ENCODE results near the gene TBC1D3B.
"Not testable (repeated sequence)": the region's sequence is repeated elsewhere in the genome, so short reads cannot be mapped to it uniquely, and the experiment has no call there.

TBC1D3B gene

DNA sequence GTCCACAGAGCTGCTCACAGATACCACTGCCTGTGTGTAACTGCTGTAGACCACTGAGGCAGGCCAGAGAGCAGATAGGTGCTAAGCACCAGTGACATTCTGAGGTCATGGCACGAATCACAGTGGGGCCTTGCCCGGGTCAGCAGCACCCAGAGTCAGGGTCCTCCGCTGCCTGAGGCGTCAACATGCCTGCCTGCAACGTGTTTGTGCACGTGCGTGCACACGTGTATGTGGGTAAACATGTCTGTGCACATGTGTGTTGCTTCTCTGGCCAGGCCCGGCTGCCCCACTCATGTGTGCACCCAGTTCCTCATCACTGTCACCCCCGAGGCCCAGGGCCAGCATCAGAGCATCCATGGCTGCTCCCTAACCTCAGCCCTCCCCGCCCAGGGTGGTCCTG is at the start of gene TBC1D3B:
Gene TBC1D3B (minus strand): TSS at position 101 of the 400 bp plus-strand sequence. CDS start 1,586 bp downstream, outside the sequence.
- not testable (repeated sequence) for FAIRE-seq

DNA sequence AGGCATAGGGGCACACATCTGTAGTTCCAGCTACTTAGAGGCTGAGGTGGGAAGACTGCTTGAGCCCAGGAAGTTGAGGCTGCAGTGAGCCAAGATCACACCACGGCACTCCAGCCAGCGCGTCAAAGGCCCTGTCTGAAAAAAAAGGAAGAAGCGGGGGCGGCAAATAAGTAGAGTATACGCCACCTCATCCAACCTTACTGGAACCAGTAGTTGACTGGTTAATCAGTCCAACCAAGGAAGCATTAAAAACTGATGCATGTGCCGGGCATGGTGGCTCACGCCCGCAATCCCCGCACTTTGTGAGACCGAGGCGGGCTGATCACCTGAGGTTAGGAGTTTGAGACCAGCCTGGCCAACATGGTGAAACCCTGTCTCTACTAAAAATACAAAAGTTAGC is 46.5 kb upstream of the TBC1D3B start:
- FAIRE-seq = not testable (repeated sequence)

DNA sequence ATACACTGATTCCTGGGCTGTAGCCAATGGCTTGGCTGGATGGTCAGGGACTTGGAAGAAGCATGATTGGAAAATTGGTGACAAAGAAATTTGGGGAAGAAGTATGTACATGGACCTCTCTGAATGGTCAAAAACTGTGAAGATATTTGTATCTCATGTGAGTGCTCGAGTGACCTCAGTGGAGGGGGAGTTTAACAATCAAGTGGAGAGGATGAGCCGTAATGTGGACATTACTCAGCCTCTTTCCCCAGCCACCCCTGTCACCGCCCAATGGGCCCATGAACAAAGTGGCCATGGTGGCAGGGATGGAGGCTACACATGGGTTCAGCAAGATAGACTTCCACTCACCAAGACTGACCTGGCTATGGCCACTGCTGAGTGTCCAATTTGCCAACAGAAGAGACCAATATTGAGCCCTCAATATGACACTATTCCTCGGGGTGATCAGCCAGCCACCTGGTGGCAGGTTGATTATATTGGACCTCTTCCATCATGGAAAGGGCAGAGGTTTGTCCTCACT is 45.2 kb upstream of the TBC1D3B start:
- FAIRE-seq = not testable (repeated sequence)

DNA sequence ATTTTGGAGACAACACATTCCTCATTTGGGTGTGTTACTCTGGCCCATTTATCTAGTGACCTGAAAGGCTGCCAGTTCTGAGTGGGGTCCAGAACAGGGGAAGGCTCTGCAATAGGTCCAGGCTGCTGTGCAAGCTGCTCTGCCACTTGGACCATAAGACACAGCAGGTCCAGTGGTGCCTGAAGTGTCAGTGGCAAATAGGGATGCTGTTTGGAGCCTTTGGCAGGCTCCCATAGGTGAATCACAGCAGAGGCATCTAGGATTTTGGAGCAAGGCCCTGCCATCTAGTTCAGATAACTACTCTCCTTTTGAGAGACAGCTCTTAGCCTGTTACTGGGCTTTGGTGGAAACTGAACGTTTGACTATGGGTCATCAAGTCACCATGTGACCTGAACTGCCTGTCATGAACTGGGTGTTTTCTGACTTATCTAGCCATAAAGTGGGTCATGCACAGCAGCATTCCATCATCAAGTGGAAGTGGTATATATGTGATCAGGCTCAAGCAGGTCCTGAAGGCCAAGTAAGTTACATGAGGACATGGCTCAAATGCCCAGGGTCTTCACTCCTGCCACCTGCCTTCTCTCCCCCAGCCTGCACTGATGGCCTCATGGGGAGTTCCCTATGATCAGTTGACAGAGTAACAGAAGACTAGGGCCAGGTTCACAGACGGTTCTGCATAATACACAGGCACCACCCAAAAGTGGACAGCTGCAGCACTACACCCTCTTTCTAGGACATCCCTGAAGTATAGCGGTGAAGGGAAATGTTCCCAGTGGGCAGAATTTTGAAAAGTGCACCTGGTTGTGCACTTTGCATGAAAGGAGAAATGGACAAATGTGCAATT is 44.5 kb upstream of the TBC1D3B start:
- not testable (repeated sequence) for FAIRE-seq

DNA sequence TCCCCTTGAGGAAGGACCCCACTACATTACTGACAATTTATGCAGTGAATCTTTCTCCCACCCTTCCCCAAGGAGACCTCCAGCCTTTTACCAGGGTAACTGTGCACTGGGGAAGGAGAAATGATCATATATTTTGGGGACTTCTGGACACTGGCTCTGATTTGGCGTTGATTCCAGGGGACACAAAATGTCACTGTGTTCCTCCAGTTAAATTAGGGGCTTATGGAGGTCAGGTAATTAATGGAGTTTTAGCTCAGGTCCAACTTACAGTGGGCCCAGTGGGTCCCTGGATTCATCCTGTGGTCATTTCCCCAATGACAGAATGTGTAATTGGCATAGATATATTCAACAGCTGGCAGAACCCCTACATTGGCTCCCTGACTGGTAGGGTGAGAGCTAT is 43.1 kb upstream of the TBC1D3B start:
- FAIRE-seq = not testable (repeated sequence)

DNA sequence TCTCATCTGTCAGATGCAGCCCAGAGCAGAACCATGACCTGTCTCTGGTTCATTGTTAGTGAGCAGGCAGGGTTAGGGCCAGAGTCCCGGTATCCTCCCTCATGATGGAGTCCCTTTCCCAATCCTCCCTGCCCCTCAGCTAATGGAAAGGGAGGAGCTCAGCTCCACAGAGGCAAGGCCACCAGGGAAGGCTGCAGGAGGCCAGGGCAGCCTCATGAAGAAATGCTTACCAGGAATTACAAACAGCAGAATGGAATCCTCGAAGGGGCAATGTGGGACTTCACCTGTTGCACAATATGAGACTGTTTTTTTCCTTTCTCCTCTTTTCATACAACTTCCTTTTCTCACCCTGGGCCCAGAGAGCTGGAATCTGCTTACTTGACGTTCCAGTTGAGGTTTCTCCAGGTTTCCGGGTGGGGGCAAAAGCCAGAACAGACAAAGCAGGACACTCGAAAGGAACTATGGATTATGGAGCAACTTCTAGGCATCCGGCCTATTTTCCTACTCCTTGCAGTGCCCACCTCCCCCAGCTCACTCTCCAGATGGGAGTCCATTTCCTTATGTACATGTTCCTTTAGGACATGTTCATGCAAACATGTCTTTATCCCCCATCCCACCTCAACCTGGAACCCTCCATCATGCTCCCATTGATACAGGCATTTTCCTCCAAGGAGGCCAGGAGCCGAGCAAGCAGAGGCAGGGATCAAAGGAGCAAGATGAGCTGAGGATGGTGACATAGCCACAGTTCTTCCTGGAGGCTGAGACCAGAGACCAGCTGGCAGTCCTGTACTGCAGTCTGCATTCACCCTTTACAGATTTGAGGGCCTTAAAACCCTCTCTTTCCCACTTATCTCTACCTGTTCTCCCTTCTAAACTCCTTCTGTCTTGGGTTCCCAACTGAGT is 39.2 kb upstream of the TBC1D3B start:
- not testable (repeated sequence) for FAIRE-seq

DNA sequence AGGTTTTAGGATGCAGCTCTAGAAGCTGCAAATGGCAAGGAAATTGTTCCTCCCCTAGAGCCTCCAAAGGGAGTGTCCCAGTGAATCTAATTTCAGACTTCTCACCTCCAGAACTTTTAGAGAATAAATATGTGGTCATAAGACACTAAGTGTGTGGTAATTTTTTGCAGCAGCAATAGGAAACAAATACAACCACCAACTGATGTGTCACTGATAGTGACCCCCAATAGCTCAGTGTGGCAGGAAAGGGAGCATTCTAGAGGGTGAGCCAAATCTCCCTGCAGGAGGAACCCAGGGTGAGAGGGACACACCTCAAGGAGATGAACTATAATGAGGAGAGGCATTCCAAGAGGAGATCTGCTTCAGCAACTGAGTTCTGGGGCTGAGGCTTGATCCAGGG is 38.5 kb upstream of the TBC1D3B start:
- no peak for FAIRE-seq

DNA sequence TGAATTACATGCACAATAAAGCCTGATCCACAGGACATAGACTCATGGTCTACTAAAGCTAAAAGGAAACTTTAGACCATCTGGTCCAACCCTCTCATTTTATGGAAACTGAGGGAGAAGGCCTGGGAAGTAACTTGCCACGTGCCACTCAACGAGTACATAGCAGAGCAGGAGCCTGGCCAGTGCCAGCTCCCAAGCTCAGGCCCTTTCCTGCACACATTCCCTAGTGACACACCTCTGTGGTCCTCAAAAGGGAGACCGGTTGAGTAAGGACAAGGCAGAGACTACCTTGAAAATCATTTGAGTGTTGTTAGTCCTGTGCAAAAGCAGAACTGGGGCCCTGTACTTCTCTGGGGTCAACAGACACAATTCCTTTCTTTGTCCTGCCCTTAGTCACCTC is 37.3 kb upstream of the TBC1D3B start:
- no peak for FAIRE-seq

DNA sequence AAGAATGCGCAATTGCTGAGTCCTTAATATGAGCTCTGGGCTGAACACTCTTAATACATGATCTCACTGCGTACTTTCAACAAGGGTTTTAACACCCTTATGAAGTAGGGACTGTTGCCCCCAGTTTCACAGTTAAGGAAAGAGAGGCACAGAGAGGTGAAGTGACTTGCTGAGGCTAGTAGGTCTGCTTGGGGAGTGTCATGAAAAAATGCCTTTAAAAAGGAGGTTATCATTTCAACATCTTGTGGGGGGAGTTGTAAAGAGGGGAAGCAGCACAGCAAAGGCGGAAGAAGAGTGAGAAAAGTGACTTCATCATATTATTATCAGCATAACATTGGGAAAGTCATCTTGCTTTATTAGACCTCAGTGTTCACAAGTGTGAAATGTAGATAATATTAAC is 36.5 kb upstream of the TBC1D3B start:
- no peak for FAIRE-seq

DNA sequence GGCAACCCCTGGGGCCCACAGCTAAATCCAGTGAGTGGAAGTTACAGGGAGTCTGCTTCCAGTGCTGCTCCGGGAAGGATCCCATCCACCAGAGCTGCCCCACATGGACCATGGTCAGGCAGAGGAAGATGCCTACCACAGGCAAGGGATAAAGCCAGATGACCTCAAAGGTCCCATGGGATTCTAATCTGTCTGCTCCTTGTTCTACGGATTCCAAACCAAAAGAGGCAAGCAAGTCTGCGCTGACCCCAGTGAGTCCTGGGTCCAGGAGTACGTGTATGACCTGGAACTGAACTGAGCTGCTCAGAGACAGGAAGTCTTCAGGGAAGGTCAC is 35.8 kb upstream of the TBC1D3B start:
- FAIRE-seq = no peak

DNA sequence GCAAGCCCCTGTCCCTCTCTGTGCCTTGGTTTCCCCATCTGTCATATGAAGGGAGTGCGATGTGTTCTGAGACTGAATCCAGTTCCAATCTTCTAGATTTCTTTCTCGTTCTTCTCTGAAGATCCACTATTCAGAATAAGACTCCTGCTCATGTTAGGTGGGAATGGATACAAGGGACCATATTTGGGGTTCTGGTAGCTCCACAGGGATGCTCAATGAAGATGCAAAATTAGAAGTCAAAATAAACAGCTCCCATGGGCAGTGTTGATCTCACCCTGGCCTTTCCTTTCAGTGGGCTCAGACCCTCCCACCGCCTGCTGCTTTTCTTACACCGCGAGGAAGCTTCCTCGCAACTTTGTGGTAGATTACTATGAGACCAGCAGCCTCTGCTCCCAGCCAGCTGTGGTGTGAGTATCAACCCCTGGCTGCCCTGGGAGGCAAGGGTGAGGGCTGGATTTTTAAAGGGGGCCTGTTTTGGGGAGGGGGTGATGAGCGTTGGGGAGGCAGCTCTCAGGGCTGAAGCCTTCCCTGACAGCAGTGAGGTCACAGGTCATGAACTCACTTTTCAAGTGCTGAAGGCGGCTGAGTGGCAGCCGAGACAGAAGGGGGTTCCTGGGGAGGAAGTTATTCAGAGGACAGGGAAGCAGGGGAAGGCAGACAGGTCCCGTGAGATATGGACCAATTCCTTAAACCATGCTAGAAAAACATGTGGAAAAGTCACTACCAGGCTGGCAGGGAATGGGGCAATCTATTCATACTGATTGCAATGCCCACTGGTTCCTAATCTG is 35.2 kb upstream of the TBC1D3B start:
- FAIRE-seq = not testable (repeated sequence)

DNA sequence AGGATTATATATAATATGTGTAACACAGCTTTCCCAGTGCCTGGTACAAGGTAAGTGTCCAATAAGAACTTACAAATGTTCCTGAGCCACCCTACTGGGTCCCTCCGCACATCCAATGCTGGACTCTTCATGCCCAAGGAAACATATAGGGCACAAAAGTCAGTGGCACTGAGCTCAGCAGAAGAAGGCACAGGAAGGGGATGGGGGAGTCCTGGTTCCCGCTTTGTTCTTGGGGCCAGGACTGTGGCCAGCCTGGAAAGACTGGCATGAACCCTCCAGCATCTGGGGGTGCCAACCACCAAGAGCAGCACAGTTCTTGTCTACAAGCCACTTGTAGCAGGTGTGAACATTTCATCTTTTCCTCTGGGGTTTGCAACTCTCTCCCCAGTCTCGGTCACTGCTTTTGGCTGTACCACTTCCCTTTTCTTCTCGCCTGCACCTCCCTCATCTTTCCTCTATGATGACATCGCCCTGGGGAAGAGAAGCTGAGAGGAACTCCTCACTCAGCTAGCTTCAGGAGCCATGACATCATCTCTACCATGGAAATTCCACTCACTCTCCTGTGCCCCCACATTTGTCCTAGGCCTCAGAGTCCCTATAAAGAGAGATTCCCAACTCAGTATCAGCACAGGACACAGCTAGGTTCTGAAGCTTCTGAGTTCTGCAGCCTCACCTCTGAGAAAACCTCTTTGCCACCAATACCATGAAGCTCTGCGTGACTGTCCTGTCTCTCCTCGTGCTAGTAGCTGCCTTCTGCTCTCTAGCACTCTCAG is 34.2 kb upstream of the TBC1D3B start, which contains the start of gene CCL4L2:
Gene CCL4L2 (plus strand): TSS at position 625 of the 773 bp plus-strand sequence.
- not testable (repeated sequence) for FAIRE-seq

DNA sequence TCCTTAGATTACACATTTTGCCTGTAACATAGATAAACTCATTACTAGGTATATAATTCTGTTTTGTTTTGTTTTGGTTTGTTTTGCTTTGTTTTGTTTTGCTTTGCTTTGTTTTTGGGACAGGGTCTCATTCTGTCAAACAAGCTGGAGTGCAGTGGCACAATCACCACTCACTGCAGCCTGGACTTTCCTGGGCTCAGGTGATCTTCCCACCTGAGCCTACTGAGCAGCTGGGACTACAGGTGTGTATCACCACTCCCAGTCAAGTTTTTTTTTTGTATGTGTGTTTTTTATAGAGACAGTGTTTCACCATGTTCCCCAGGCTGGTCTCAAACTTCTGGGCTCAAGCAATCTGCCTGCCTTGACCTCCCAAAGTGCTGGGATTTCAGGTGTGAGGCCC is 33.1 kb upstream of the TBC1D3B start:
- no peak for FAIRE-seq

DNA sequence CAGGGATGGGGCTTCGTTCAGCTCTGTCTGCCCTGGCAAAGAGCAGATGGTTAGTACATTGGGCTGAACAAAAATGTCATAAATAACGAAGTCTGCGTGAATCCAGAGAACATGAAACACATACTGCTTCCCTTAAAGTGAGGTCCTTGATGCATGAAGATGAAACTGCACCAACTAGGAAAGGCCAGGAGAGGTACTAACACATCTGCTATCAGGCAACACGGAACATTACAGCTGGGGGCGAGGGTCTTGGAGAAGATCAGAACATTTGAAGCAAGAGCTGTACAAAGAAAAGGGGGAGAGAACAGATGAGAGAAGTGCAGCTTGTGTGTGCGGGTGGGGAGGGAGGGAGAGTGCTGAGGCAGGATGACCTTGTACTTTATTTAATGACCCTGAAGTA is 30.9 kb upstream of the TBC1D3B start:
- FAIRE-seq = not testable (repeated sequence)

DNA sequence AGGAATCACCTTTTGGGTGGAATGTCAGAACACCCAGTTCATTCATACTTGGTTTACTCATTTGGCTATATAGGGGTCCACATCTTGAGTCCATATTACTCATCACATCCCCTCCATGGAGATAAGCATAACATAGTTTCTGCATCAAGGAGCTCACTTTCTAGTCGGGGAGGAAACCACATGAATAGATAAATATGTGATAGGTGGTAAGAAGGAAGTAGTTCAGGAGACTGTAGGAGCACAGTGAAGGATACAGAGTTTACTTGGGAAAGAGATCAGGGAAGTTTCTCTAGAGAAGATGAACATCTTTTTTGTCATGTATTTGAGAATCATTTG is 30.0 kb upstream of the TBC1D3B start:
- not testable (repeated sequence) for FAIRE-seq

DNA sequence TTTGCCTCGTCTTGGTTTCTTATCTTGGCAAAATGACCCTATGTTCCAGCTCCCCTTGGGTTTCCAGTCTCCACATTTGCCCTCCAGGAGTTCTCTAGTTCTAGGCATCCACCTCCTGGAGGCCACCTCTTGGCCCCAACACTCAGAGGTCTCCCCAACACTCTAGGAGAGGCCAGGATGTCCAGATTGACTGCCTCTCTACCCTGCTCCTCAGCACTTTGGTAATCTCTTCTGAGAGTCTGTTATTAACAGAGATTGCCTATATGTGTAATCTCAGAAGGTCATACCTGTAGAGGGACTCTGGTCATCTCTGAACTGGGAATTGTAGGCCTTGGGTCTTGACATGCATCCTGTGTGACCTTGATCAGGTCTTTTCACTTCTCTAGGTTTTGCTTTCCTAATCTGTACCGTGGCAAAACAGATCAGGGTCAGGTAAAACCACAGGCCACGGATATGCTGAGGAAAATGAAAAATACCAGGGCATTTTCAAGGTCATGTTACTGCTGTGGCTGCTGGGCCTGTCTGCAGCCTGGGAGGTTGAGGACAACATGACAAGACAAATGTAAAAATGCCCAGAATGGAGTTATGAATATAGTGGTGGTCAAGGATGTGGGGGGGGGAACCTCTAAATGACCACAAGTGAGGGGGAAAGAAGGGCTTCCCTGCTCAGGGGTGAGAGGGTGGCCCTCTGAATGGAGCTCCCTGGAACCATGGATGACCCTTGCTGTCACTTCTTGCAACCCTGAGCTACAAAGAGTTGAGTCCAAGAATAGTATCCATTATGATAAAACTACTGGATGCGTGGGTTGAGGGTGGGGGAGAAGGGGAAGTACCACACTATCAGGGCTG is 29.4 kb upstream of the TBC1D3B start:
- FAIRE-seq = no peak

DNA sequence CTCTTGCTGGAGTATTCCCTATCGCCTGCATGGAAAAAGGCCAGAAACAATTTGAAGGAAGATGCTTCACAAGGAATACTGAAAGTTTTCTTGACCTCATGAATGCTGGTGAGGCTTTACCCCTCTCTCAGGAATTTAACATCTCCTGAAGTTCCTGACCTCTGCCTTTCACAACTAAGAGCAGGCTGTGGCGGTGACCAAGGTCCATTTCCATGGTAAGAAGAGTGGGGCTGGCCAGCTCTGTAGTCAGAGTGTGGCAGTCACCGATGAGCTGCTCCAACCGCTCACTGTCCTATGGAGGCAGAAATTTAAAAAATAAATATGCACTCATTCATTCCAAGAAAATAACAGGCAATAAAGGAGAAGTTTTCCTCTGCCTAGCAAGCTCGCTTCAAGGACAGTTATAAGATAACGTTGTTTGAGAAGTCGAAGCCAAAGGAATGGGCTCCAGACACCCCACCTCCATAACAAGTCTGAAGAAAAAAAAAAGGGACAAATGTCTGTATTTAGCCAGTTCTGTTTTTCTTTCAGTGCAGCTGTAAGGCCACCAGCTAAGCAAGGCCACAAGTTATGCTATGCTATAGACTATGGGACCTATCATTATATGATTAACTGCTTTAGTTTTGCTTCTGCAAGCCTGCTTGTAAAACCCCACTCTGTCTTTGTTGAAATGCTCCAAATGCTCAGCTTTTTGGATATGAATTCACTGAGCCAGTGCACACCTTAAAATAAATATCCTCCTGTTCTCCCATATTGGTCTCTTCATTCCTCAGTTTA is 28.5 kb upstream of the TBC1D3B start:
- no peak for FAIRE-seq

DNA sequence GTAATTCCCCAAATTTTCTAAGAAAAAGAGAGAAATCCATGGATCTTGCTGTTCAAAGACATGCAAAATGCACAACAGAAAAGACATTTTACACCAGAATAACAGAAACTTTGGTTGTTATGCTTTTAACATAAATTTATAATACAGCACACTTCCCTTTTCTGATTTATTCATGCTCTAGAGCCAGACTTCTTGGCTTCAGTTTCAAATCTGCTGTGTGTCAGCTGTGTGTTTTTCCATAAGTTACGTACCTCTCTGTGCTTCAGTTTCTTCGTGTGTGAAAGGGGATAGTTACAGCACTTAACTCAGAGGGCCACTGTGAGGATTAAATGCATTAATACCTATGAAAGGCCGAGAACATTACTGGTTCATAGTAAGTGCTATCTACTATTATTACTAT is 26.9 kb upstream of the TBC1D3B start:
- FAIRE-seq = no peak

DNA sequence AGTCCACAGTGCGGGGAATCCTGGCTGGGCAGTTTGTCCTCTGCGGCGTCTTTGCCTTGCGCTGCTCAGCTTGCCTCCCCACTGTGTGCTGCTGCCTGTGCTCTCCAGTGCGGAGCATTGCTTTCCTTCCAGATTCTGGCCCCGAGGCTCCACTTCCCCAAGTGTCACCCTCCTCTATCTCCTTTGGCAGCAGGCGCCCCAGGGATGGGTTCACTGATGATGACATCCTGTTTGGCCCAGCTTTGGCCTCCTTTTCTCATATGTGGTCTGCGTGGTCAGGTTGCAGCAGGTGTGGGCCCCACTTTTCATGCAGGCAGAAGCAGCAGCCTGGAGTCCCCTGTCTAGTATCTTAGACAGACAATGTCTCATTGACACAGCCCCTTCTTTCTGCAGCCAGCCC is 25.1 kb upstream of the TBC1D3B start:
- not testable (repeated sequence) for FAIRE-seq

DNA sequence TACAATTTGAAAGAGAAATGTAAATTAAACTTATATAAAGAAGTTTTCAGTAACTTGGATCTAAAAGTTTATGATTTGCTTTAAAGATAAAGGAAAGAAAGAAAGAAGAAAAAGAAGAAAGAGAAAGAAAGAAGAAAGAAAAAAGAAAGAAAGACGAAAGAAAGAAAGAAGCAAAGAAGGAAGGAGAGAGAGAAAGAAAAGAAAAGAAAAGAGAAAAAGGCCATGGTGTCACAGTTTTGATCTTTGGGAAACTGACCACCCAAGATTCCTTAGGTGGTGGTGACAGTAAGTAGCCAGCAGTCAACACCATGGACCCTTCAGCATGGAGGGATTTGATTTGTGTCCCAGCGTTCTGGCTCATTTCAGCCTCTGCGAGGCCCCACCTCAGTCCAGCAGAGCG is 24.7 kb upstream of the TBC1D3B start:
- not testable (repeated sequence) for FAIRE-seq
